Measurements from ENCODE around the gene SNX2. TPM values are rescaled to one million over a fixed set of nuclear protein-coding genes. Genes with fewer than 3 reads are reported as not detected.

SNX2 gene
- polyA plus RNA-seq, 1 experiment, result 63.9 TPM

DNA sequence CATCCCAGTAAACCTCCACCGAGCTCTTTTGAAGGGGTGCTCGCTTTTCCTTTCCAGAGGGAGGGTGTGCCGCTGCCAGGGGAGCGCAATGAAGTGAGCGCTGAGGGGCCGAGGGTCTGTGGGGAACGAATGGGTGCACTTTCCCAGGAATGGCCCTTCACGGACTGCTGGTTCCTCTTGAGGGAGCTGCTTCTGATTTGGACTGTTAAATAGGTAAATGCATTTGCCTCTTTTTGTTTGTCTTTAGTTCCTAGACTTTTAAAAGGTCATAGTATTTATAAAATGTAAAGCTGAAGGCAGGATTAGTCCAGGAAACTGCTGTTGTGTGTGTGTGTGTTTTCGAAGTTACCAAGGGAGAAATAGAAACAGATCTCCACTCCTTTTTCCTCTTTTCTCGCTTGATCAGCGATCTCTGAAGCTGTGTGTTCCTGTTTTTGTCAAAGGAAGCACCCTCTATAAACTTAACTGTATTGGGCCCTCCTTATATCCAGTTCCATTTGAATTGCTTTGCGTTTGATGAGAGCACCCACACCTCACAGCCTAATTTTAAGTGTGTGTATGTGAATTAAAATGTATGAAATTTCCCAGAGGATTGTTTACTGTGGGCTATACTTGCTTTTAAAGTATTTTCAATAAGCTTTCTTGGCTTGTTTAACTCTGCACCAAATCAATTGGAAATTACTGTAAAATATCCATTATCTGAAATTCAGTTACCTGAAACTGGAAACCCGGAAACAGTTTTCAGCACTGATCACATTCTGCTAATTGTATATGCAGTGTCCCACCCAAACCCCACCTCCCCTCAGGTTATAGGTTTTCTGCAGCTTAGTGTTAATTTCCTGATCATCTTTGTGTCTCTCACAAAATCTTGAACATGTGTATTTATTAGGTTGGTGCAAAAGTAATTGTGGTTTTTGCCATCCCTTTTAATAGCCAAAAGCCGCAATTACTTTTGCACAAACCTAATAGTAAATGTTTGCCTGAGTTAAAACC lies 966 bp downstream of the SNX2 start:
- H3K9me3 ChIP-seq (ENCODE audit: control insufficient read depth, insufficient read depth, low read length), result no peaks in the 10 kb centered on the region; the same call in 1 of the 2 replicates
- TF ChIP-seq, protein P1, sequence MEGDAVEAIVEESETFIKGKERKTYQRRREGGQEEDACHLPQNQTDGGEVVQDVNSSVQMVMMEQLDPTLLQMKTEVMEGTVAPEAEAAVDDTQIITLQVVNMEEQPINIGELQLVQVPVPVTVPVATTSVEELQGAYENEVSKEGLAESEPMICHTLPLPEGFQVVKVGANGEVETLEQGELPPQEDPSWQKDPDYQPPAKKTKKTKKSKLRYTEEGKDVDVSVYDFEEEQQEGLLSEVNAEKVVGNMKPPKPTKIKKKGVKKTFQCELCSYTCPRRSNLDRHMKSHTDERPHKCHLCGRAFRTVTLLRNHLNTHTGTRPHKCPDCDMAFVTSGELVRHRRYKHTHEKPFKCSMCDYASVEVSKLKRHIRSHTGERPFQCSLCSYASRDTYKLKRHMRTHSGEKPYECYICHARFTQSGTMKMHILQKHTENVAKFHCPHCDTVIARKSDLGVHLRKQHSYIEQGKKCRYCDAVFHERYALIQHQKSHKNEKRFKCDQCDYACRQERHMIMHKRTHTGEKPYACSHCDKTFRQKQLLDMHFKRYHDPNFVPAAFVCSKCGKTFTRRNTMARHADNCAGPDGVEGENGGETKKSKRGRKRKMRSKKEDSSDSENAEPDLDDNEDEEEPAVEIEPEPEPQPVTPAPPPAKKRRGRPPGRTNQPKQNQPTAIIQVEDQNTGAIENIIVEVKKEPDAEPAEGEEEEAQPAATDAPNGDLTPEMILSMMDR (IDR thresholded peaks at IDR 0.05; ENCODE audit: low read depth, low read length), result no peak
- no peak overlapping the region for H3K27ac ChIP-seq (ENCODE audit: low read depth, low read length)
- no peak for DNase-seq (ENCODE audit: low read depth, low spot score)
- H3K27me3 ChIP-seq (ENCODE audit: control insufficient read depth, insufficient read depth, low read length), result no peaks in the 10 kb centered on the region
- peak overlapping the region; percentile 96 for H3K4me3 ChIP-seq (ENCODE audit: low read depth, low read length)
- POLR2A ChIA-PET, result interaction anchor here (0.9 to 1.2 kb wide), 2 partner anchors 8 to 584 kb away, joined by 3 read pairs; no protein-coding TSS in a partner anchor
- CTCF ChIA-PET, result interaction anchor here (0.6 to 3.4 kb wide), 4 partner anchors 11 to 72 kb away, joined by 3 to 20 read pairs (median 4); no protein-coding TSS in a partner anchor

DNA sequence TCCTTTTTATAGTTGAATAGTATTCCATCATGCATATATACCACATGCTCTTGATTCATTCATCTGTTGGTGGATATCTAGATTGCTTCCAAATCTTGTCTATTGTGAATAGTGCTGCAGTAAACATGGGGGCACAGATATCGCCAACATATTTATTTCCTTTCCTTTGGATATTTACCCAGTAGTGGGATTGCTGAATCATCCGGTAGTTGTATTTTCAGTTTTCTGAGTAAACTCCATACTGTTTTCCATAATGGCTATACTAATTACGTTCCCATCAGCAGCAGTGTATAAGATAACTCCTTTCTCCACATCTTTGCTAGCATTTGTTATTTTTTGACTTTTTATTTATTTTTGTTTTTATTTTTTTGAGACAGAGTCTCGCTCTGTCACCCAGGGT lies 3.3 kb downstream of the SNX2 start:
- Histone ChIP-seq H3K27me3 (ENCODE audit: control insufficient read depth, insufficient read depth, low read length) (no peaks in the 10 kb centered on the region), H3K4me3 (ENCODE audit: low read depth, low read length) (no peak overlapping the region), H3K27ac (ENCODE audit: low read depth, low read length) (no peak overlapping the region), H3K9me3 (ENCODE audit: control insufficient read depth, insufficient read depth, low read length) (no peaks in the 10 kb centered on the region; the same call in 1 of the 2 replicates)
- CTCF ChIA-PET, result interaction anchor here (0.5 to 1.3 kb wide), 2 partner anchors 12 to 60 kb away, joined by 3 to 4 read pairs; no protein-coding TSS in a partner anchor
- TF ChIP-seq, protein P1 (IDR thresholded peaks at IDR 0.05; ENCODE audit: low read depth, low read length), result no peak
- POLR2A ChIA-PET, result no interaction called here
- no peak for DNase-seq (ENCODE audit: low read depth, low spot score)

DNA sequence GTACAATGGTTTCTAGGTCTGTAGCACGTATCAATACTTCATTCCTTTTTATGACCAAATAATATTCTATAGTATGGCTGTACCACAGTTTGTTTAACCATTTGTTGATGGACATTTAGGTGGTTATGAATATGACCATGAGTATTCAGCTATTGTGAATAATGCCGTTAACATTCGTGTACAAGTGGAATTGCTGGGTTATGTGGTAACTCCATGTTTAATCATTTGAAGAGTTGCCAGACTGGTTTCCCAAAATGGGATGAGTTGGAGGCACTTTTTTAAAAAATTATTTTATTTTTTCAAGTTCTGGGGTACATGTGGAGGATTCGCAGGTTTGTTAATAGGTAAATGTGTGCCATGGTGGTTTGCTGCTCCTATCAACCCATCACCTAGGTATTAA lies 4.6 kb downstream of the SNX2 start:
- Histone ChIP-seq H3K27me3 (ENCODE audit: control insufficient read depth, insufficient read depth, low read length) (no peaks in the 10 kb centered on the region), H3K9me3 (ENCODE audit: control insufficient read depth, insufficient read depth, low read length) (no peaks in the 10 kb centered on the region; the same call in 1 of the 2 replicates), H3K4me3 (ENCODE audit: low read depth, low read length) (no peak overlapping the region), H3K27ac (ENCODE audit: low read depth, low read length) (no peak overlapping the region)
- ChIA-PET POLR2A (interaction anchor here (1.0 kb wide), 1 partner anchor 10 kb away, joined by 3 read pairs; no protein-coding TSS in a partner anchor), CTCF (no interaction called here)
- TF ChIP-seq, protein P1 (IDR thresholded peaks at IDR 0.05; ENCODE audit: low read depth, low read length), result no peak
- DNase-seq (ENCODE audit: low read depth, low spot score), result no peak

DNA sequence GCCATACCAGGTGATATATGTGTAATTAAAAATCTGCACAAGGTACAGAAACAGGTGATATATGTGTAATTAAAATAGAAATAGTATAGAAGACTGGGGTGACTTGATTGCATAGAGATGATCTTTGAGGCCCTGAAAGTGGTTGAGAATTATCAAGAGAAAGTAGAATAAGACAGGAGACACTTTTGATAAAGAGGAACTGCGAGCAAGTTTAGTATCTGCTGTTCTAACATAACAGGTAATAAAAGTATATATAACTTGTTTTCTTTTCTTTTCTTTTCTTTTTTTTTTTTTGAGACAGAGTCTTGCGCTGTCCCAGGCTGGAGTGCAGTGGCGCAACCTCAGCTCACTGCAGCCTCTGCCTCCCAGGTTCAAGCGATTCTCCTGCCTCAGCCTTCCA lies 5.4 kb downstream of the SNX2 start:
- Histone ChIP-seq H3K27ac (ENCODE audit: low read depth, low read length) (no peak overlapping the region), H3K9me3 (ENCODE audit: control insufficient read depth, insufficient read depth, low read length) (peaks cover 2% of the 10 kb centered on the region), H3K27me3 (ENCODE audit: control insufficient read depth, insufficient read depth, low read length) (no peaks in the 10 kb centered on the region), H3K4me3 (ENCODE audit: low read depth, low read length) (no peak overlapping the region)
- POLR2A ChIA-PET, result interaction anchor here (1.0 kb wide), 1 partner anchor 9 kb away, joined by 3 read pairs; no protein-coding TSS in a partner anchor
- TF ChIP-seq, protein P1 (IDR thresholded peaks at IDR 0.05; ENCODE audit: low read depth, low read length), result no peak
- CTCF ChIA-PET, result interaction anchor here (1.1 kb wide), 1 partner anchor 263 kb away, joined by 3 read pairs; no protein-coding TSS in a partner anchor
- no peak for DNase-seq (ENCODE audit: low read depth, low spot score)
